ENCODE measurements around the gene SUN5. TPM values are rescaled to one million over a fixed set of nuclear protein-coding genes. Genes with fewer than 3 reads are reported as not detected.
"Not testable (repeated sequence)": the region's sequence is repeated elsewhere in the genome, so short reads cannot be mapped to it uniquely, and the experiment has no call there.

Gene SUN5
- total and polyA plus RNA-seq, 2 experiments from 2014 or later: not detected

DNA sequence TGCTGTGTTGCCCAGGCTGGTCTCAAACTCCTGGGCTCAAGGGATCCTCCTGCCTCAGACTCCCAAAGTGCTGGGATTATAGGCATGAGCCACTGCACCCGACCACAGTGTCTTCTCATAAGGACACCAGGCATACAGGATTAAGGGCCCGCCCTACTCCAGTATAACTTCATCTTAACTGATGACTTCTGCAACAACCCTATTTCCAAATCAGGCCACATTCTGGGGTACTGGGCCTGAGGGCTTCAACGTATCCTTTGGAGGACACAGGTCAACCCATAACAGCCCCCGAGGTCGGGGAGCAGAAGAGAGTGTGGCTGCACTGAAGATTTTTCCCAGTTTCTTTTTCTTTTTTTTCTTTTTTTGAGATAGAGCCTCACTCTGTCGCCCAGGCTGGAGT, 39.7 kb downstream of the SUN5 start:
- no peaks in the 10 kb centered on the region for H3K36me3 ChIP-seq (replicated peaks; ENCODE audit: insufficient read depth, low read depth)
- no peaks in the 10 kb centered on the region for H4K20me1 ChIP-seq (ENCODE audit: insufficient read depth, poor library complexity, severe bottlenecking)
- 92% methylated on average over 6 of the region's 6 CpGs for WGBS (ENCODE audit: low lambda C conversion rate, missing lambda C conversion rate)
- H3K27ac ChIP-seq: no peak overlapping the region
- H3K4me2 ChIP-seq: no peak overlapping the region
- H3K4me3 ChIP-seq: no peak overlapping the region
- H3K9me3 ChIP-seq (ENCODE audit: low read depth): no peaks in the 10 kb centered on the region
- no peaks in the 10 kb centered on the region for H3K79me2 ChIP-seq
- no peak for DNase-seq (ENCODE audit: low spot score)
- no peaks in the 10 kb centered on the region for H3K27me3 ChIP-seq
- no peaks in the 10 kb centered on the region for H3K9me2 ChIP-seq (replicated peaks; ENCODE audit: insufficient read depth)
- TF ChIP-seq EZH2phosphoT487 (IDR thresholded peaks at IDR 0.05; ENCODE audit: low read depth, severe bottlenecking, unreplicated experiment) (no peak), EZH2 (IDR thresholded peaks at IDR 0.05; ENCODE audit: borderline replicate concordance) (no peak)
- TF ChIP-seq, protein P1, sequence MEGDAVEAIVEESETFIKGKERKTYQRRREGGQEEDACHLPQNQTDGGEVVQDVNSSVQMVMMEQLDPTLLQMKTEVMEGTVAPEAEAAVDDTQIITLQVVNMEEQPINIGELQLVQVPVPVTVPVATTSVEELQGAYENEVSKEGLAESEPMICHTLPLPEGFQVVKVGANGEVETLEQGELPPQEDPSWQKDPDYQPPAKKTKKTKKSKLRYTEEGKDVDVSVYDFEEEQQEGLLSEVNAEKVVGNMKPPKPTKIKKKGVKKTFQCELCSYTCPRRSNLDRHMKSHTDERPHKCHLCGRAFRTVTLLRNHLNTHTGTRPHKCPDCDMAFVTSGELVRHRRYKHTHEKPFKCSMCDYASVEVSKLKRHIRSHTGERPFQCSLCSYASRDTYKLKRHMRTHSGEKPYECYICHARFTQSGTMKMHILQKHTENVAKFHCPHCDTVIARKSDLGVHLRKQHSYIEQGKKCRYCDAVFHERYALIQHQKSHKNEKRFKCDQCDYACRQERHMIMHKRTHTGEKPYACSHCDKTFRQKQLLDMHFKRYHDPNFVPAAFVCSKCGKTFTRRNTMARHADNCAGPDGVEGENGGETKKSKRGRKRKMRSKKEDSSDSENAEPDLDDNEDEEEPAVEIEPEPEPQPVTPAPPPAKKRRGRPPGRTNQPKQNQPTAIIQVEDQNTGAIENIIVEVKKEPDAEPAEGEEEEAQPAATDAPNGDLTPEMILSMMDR (IDR thresholded peaks at IDR 0.05; ENCODE audit: poor library complexity): no peak
- H2AFZ ChIP-seq: no peak overlapping the region
- no peaks in the 10 kb centered on the region for H3K4me1 ChIP-seq (ENCODE audit: insufficient read depth)

DNA sequence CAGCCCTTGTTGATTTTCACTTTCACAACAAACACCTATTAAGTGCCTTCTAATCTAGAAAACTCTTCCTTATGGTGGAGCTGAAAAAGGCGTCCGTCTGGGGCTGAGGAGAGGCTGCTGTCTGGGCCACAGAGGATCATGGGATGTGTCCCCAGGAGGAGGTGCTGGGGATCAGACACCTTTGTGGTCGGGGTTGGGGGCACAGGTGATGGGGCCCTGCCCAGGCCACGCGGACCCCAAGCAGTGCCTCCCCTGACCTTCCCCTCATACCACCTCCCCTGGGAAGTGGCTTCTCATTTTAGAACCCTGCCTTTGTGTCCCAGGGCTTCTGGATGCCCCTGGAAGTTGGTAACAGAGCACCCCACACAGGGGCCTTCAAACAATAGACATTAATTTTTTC, 41.1 kb downstream of the SUN5 start:
- Histone ChIP-seq H3K36me3 (replicated peaks; ENCODE audit: insufficient read depth, low read depth) (no peaks in the 10 kb centered on the region), H4K20me1 (ENCODE audit: insufficient read depth, poor library complexity, severe bottlenecking) (no peaks in the 10 kb centered on the region), H3K79me2 (no peaks in the 10 kb centered on the region), H3K27ac (no peak overlapping the region), H3K4me3 (no peak overlapping the region), H3K4me2 (no peak overlapping the region), H3K4me1 (ENCODE audit: insufficient read depth) (no peaks in the 10 kb centered on the region), H3K9me2 (replicated peaks; ENCODE audit: insufficient read depth) (no peaks in the 10 kb centered on the region), H3K27me3 (no peaks in the 10 kb centered on the region), H2AFZ (no peak overlapping the region), H3K9me3 (ENCODE audit: low read depth) (no peaks in the 10 kb centered on the region)
- no peak for DNase-seq (ENCODE audit: low spot score)
- TF ChIP-seq EZH2phosphoT487 (IDR thresholded peaks at IDR 0.05; ENCODE audit: low read depth, severe bottlenecking, unreplicated experiment) (no peak), EZH2 (IDR thresholded peaks at IDR 0.05; ENCODE audit: borderline replicate concordance) (no peak)
- TF ChIP-seq, protein P1 (IDR thresholded peaks at IDR 0.05; ENCODE audit: poor library complexity): no peak
- 80% methylated on average over 5 of the region's 5 CpGs for WGBS (ENCODE audit: low lambda C conversion rate, missing lambda C conversion rate)

DNA sequence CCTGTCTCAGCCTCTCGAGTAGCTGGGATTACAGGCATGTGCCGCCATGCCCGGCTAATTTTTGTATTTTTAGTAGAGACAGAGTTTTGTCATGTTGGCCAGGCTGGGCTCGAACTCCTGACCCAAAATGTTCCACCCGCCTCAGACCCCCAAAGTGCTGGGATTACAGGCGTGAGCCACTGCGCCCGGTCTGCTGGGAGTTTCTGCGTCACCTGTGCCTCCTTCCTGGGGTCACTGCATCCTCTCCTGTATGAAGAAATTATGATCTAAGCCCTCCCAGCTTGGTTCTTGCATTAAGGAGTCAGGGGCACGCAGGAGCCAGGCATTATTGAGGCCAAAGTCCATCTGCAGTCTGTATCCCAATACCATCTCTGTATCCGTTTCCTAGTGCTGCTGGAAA, 41.6 kb downstream of the SUN5 start:
- not testable (repeated sequence) for H4K20me1 ChIP-seq (ENCODE audit: insufficient read depth, poor library complexity, severe bottlenecking); H3K79me2 ChIP-seq; H3K9me2 ChIP-seq (replicated peaks; ENCODE audit: insufficient read depth); H3K4me2 ChIP-seq; H3K36me3 ChIP-seq (replicated peaks; ENCODE audit: insufficient read depth, low read depth); H2AFZ ChIP-seq; H3K4me3 ChIP-seq; H3K9me3 ChIP-seq (ENCODE audit: low read depth); H3K27ac ChIP-seq; H3K4me1 ChIP-seq (ENCODE audit: insufficient read depth); H3K27me3 ChIP-seq; DNase-seq (ENCODE audit: low spot score)
- 86% methylated on average over 11 of the region's 11 CpGs for WGBS (ENCODE audit: low lambda C conversion rate, missing lambda C conversion rate)

DNA sequence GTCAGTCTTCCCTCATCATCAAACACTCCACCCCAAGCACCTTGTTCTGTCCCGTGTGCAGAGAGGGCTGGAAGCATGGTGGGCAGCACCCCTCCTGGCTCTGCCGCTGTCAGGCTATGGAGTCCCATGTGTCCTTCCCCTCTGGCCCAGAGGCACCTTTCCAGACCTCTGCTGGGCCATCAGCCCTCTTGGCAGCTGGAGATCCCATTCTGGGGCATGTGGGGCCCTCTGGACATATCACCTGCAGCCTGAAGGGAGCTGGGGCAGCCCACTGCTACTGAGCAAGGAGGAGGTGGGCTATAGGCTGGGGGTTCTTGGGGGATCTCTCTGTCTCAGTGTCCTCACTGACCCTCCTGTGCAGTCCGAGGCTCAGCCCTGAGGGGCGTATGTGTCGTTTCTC, 42.2 kb downstream of the SUN5 start:
- H2AFZ ChIP-seq: no peak overlapping the region
- H3K27ac ChIP-seq: no peak overlapping the region
- peak; percentile 4 for DNase-seq (ENCODE audit: low spot score)
- no peaks in the 10 kb centered on the region for H3K36me3 ChIP-seq (replicated peaks; ENCODE audit: insufficient read depth, low read depth)
- no peak overlapping the region for H3K4me3 ChIP-seq
- no peaks in the 10 kb centered on the region for H3K4me1 ChIP-seq (ENCODE audit: insufficient read depth)
- no peaks in the 10 kb centered on the region for H3K9me3 ChIP-seq (ENCODE audit: low read depth)
- no peaks in the 10 kb centered on the region for H3K9me2 ChIP-seq (replicated peaks; ENCODE audit: insufficient read depth)
- no peaks in the 10 kb centered on the region for H4K20me1 ChIP-seq (ENCODE audit: insufficient read depth, poor library complexity, severe bottlenecking)
- H3K79me2 ChIP-seq: no peaks in the 10 kb centered on the region
- no peak overlapping the region for H3K4me2 ChIP-seq
- TF ChIP-seq EZH2 (IDR thresholded peaks at IDR 0.05; ENCODE audit: borderline replicate concordance): no peak
- TF ChIP-seq EZH2phosphoT487 (IDR thresholded peaks at IDR 0.05; ENCODE audit: low read depth, severe bottlenecking, unreplicated experiment): no peak
- TF ChIP-seq, protein P1 (IDR thresholded peaks at IDR 0.05; ENCODE audit: poor library complexity): no peak
- WGBS (ENCODE audit: low lambda C conversion rate, missing lambda C conversion rate): 89% methylated on average over 5 of the region's 5 CpGs
- H3K27me3 ChIP-seq: no peaks in the 10 kb centered on the region

All from hepatocyte (in vitro differentiated cells).